Retinal pigment epithelial cell (primary cell): Measurements from ENCODE around the gene PLCG2.
A peak's percentile ranks its signal among the peaks of the same experiment; 100 is the strongest.

Experiments used
- DNase-seq: peaks from one replicate; pipeline ENCODE4 v3.0.0-alpha.2; 2010; ENCODE audit warnings: low read depth
- H3K4me3 ChIP-seq: 2 replicates; pipeline ENCODE4 v1.5.1; 2011; ENCODE audit warnings: mild to moderate bottlenecking, low read length, control low read depth, moderate library complexity
- TF ChIP-seq, protein P1 (sequence below): conservative IDR thresholded peaks from 2 replicates; pipeline ENCODE4 v1.5.1; 2011; ENCODE audit warnings: low read depth, low read length, control low read depth, inconsistent platforms

The PLCG2 gene

DNA sequence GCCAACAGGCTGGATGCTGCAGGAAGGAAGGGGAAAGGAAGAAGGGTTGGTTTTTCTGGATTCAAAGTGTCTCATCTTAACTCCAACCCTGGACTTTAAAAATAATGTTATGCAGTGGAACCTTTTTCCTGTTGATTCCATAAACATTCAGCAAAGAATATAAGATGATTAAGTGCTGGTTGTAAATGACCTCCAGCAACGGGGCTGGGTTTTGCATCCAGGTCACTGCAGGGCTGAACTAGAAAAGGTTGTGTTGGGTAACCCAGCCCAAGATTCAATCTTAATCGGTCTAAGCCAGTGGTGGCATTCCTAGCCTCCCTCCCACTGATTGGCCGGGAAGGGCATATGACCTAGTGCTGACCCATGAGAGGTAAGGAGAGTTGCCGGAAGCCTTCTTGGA lies 34.2 kb upstream of the PLCG2 start:
- no peak overlapping the region for H3K4me3 ChIP-seq
- DNase-seq: no peak
- TF ChIP-seq, protein P1, sequence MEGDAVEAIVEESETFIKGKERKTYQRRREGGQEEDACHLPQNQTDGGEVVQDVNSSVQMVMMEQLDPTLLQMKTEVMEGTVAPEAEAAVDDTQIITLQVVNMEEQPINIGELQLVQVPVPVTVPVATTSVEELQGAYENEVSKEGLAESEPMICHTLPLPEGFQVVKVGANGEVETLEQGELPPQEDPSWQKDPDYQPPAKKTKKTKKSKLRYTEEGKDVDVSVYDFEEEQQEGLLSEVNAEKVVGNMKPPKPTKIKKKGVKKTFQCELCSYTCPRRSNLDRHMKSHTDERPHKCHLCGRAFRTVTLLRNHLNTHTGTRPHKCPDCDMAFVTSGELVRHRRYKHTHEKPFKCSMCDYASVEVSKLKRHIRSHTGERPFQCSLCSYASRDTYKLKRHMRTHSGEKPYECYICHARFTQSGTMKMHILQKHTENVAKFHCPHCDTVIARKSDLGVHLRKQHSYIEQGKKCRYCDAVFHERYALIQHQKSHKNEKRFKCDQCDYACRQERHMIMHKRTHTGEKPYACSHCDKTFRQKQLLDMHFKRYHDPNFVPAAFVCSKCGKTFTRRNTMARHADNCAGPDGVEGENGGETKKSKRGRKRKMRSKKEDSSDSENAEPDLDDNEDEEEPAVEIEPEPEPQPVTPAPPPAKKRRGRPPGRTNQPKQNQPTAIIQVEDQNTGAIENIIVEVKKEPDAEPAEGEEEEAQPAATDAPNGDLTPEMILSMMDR: no peak

DNA sequence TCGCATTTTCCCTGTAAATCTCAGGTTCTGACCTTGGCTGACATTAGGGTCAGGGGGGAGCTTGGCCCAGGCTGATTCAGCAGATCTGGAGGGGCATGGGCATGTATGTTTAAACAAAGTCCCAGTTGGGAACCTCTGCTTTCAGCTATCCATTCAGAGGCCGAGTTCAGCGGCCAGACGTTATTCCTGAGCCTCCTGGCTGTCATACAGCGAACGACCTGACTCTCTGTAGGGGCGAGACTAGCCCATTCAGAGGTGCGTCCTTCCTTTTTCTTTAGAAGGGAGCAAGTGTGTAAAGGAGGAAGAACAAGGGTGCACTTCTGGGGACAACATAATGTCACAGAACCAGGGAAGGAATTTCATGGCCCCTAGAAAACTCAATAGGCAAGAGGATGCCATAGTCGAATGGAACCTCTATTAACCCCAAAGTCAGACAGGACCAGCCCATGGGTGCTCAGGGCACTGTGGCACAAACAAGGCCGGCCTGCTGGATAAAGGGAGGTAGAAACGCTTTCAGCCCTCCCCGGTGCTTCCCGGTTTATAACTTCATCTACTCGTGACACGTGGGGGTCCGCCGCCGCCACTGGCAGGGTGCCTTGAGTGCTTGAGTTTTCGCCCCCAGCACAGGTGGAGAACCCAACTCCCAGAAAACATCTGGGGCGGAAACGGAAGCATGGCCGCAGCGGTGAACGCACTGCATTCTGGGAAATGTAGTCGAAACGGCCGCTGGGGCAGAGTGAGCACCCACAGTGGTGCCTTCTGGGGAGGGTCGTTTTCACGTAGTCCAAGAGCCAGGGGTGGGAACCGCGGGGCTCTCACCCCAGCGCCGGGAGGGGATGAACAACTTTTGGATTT lies 33.2 kb upstream of the PLCG2 start:
- TF ChIP-seq, protein P1: no peak
- DNase-seq: no peak
- peak overlapping the region; percentile 37 for H3K4me3 ChIP-seq

DNA sequence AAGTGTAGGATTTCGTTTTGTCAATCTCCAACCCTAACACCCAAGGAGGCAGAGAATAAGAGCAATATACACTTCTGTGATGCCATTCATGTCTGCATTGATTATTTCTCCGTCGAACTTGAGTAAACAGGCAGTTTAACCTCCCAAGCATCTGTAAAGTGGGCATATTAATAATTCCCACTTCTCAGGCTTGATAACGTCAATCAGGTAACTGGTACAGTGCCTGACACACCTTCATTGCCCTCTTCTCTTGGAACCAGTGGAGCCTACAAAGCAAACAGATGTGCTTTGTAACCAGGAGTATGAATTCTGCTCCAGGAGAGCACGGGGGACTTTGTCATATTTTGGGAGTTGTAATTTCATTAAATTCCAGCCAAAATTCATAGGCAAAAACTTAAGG lies 32.5 kb upstream of the PLCG2 start:
- TF ChIP-seq, protein P1: no peak
- no peak for DNase-seq
- peak overlapping the region; percentile 37 for H3K4me3 ChIP-seq

DNA sequence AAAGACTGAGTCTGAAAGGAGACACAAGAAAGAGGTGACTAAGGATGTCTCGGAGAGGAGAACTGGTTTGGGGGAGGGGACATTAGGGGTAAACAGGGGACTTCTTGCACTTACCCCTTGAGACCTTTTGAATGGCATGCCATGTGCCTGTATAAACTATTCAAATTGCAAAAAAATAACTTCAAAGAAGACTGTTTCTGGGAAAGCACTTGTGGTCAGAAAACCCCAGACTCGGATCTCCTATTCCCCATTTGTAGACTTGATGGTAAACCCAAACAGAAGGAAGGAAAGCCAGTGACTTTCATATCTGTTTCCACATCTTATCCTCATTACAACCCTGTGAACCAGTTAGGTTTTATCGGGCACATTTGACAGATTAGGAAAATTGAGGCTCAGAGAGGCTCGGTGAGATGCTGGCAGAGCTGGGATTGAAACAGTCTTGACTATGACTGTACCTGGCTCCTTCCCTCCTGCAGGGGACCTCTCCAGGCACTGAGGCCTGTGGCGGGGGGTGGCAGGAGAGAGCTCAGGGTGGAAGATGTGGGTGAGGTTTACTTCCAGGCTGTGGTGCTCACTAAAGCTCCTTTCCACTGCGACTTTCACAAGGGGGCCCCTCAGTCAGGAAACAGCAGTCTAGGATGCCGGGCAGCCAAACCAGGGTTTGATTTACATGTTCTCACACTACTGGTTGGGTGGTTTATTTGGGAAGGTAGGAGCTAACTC lies 30.5 kb upstream of the PLCG2 start:
- no peak for DNase-seq
- TF ChIP-seq, protein P1: no peak
- no peak overlapping the region for H3K4me3 ChIP-seq

DNA sequence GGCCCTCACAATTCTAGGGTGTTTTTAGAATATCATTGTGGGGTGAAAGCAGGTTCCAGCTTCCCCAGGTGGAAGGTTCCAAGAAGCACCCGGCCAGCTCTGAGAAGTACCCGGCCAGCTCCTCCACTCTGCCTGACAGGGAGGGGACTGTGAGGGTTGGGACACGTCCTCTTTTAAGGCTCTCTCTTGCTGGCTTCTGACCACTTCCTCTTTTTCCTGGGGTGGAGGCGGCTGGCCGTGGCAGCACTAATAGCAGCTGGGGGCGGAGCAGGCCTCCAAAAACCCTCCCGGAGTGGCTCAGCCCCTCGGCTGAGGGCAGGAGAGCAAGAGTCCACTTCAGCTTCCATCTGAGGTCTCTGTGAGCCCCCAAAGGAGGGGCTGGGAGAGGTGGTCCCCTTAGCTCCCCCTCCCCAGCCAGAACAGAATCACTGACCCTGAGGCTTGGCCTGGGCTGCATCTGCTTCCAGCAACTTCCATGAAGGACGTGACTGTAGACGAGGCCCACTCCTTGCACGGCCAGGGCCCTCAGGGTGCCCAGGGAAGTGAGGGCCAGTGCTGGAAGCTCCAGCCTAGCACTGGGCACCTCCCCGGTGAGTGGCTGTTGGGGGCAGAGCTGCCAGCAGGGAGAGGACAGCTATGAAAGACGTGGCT lies 26.7 kb upstream of the PLCG2 start:
- TF ChIP-seq, protein P1: no peak
- no peak for DNase-seq
- H3K4me3 ChIP-seq: no peak overlapping the region

DNA sequence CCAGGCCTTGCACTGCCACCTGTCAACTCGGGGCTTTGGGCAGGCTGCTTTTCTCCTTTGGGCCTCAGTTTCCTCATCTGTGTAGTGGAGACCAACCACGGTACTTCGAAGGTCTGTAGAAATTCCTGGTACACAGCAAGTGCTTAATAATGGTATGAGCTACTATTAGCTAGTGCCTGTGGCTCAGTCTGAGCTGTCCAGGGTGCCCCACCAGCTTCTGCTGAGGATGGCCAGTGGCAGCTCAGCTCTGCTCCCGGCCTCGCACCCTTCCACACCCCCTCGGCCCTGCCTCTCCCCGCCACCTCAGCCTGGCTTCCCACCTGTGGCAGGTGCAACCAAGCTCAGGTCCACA lies 26.2 kb upstream of the PLCG2 start:
- no peak for DNase-seq

More for the DNA sequence above, 26.2 kb upstream of the PLCG2 start:
- TF ChIP-seq, protein P1: no peak
- H3K4me3 ChIP-seq: no peak overlapping the region
